Neural cell (in vitro differentiated cells): ENCODE data around the gene PSMA6.

Experiments used
- CTCF ChIP-seq: fragments of 450-650 bp; IDR thresholded peaks from 2 replicates; pipeline ENCODE4 v1.5.1; 2014; ENCODE audit warnings: antibody characterized with exemption, mild to moderate bottlenecking, moderate library complexity; ENCODE audit not compliant: poor library complexity, severe bottlenecking
- EP300 ChIP-seq: fragments of 450-650 bp; conservative IDR thresholded peaks from 2 replicates; pipeline ENCODE4 v1.6.1; 2014; ENCODE audit warnings: antibody characterized with exemption, mild to moderate bottlenecking, moderate library complexity; ENCODE audit not compliant: poor library complexity, severe bottlenecking
- EZH2 ChIP-seq: fragments of 200-600, 300-800 bp; shearing (Covaris generic), sonication (generic); IDR thresholded peaks from 2 replicates; pipeline ENCODE4 v1.6.1; 2014; ENCODE audit warnings: antibody characterized with exemption, low read length, borderline replicate concordance, mild to moderate bottlenecking; ENCODE audit not compliant: insufficient read depth, poor library complexity, severe bottlenecking
- POLR2AphosphoS5 ChIP-seq: IDR thresholded peaks from 2 replicates; pipeline ENCODE4 v1.6.1; 2012
- RAD21 ChIP-seq: fragments of 450-650 bp; conservative IDR thresholded peaks from 2 replicates; pipeline ENCODE4 v1.6.1; 2014; ENCODE audit warnings: antibody characterized with exemption, mild to moderate bottlenecking, moderate library complexity

DNA sequence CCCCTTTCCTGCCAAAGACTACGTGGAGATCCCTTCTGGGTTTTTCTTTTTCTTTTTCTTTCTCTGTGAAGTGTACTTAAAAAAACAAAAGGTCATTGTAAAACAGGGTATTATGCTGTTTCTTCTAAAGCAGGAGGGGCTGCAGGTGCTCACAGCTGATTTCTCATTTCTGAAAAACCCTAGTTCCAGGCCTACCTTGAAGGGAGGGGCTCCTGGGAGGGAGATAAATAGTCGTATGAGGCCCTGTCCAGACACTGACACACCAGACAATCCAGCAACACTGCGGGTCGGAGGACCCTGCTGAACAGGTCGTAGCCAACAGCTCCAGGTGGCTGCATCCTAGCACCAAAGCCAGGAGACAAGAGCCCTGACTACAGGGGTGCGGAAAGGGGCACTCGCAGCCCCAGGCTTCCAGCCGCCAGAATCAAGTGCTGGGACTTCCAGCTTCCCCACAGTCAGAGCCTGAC, 41.1 kb downstream of the PSMA6 start:
- TF ChIP-seq EP300 (no peak), POLR2AphosphoS5 (no peak), CTCF (no peak), EZH2 (no peak), RAD21 (no peak)
